Type B pancreatic cell (in vitro differentiated cells): ENCODE measurements around the gene MORC3. TPM values are rescaled to one million over a fixed set of nuclear protein-coding genes. Genes with fewer than 3 reads are reported as not detected.

Source experiments
- DNase-seq: peaks from one replicate; pipeline ENCODE4 v3.0.0; 2021; ENCODE audit warnings: mixed read lengths; ENCODE audit not compliant: unreplicated experiment; ENCODE audit errors: extremely low spot score
- H3K27ac Mint-ChIP-seq: 2 replicates; pipeline ENCODE4 v1.8.0; 2021; ENCODE audit warnings: mild to moderate bottlenecking, mixed read lengths
- H3K27me3 Mint-ChIP-seq: 2 replicates; pipeline ENCODE4 v1.8.0; 2021; ENCODE audit warnings: mixed read lengths
- H3K36me3 Mint-ChIP-seq: 2 replicates; pipeline ENCODE4 v1.8.0; 2021; ENCODE audit warnings: mixed read lengths
- H3K4me1 Mint-ChIP-seq: one replicate; pipeline ENCODE4 v1.8.0; 2021; ENCODE audit warnings: mixed read lengths; ENCODE audit not compliant: unreplicated experiment
- H3K4me3 Mint-ChIP-seq: 2 replicates; pipeline ENCODE4 v1.8.0; 2021; ENCODE audit warnings: mild to moderate bottlenecking, mixed read lengths
- H3K9me3 Mint-ChIP-seq: 2 replicates; pipeline ENCODE4 v1.8.0; 2021; ENCODE audit warnings: mixed read lengths
- CTCF ChIP-seq: fragments of 200-600 bp; sonication (generic); conservative IDR thresholded peaks from 2 replicates; pipeline ENCODE4 v1.5.0; 2021; ENCODE audit warnings: antibody characterized with exemption, mild to moderate bottlenecking
- total RNA-seq: library from RNA; stranded (reverse); gene quantifications from 2 replicates; pipeline ENCODE4 v1.2.1, GENCODE V29; 2021; ENCODE audit warnings: low replicate concordance

MORC3 gene
- total RNA-seq, 1 donor from 2014 or later, result 26.9 TPM

- TF ChIP-seq CTCF, result no peak
- no peak overlapping the region for H3K27ac Mint-ChIP-seq
- no peaks in the 10 kb centered on the region for H3K27me3 Mint-ChIP-seq
- DNase-seq, result no peak
- peaks cover 30% of the 10 kb centered on the region for H3K36me3 Mint-ChIP-seq
- no peak overlapping the region for H3K4me3 Mint-ChIP-seq
- no peaks in the 10 kb centered on the region for H3K4me1 Mint-ChIP-seq
- no peaks in the 10 kb centered on the region for H3K9me3 Mint-ChIP-seq
Measured at GRCh38 chr21:36408568-36408967, 88.6 kb downstream of the MORC3 start.

- no peaks in the 10 kb centered on the region for H3K27me3 Mint-ChIP-seq
- no peak overlapping the region for H3K4me3 Mint-ChIP-seq
- no peak for DNase-seq
- no peaks in the 10 kb centered on the region for H3K9me3 Mint-ChIP-seq
- peaks cover 32% of the 10 kb centered on the region for H3K36me3 Mint-ChIP-seq
- H3K4me1 Mint-ChIP-seq, result no peaks in the 10 kb centered on the region
- no peak for TF ChIP-seq CTCF
- no peak overlapping the region for H3K27ac Mint-ChIP-seq
Measured at GRCh38 chr21:36411301-36411700, 91.3 kb downstream of the MORC3 start.

- DNase-seq, result no peak
- Mint-ChIP-seq H3K4me1 (no peaks in the 10 kb centered on the region), H3K27me3 (no peaks in the 10 kb centered on the region), H3K36me3 (peaks cover 23% of the 10 kb centered on the region), H3K9me3 (no peaks in the 10 kb centered on the region), H3K4me3 (no peak overlapping the region), H3K27ac (no peak overlapping the region)
- no peak for TF ChIP-seq CTCF
Measured at GRCh38 chr21:36412916-36413315, 92.9 kb downstream of the MORC3 start.

GRCh38 chr21:36415375-36415774, 95.4 kb downstream of the MORC3 start:
- Mint-ChIP-seq H3K4me1 (peaks cover 7% of the 10 kb centered on the region), H3K4me3 (no peak overlapping the region), H3K27ac (no peak overlapping the region), H3K36me3 (peaks cover 13% of the 10 kb centered on the region), H3K9me3 (no peaks in the 10 kb centered on the region), H3K27me3 (no peaks in the 10 kb centered on the region)
- no peak for TF ChIP-seq CTCF
- DNase-seq, result no peak

- TF ChIP-seq CTCF, result no peak
- Mint-ChIP-seq H3K27ac (no peak overlapping the region), H3K4me1 (peaks cover 8% of the 10 kb centered on the region), H3K36me3 (peaks cover 4% of the 10 kb centered on the region), H3K27me3 (no peaks in the 10 kb centered on the region), H3K9me3 (no peaks in the 10 kb centered on the region), H3K4me3 (no peak overlapping the region)
- DNase-seq, result no peak
Measured at GRCh38 chr21:36419241-36419640, 99.2 kb downstream of the MORC3 start.

GRCh38 chr21:36419996-36420395, 100.0 kb downstream of the MORC3 start:
- peak; percentile 81 for DNase-seq
- no peaks in the 10 kb centered on the region for H3K27me3 Mint-ChIP-seq
- no peak overlapping the region for H3K4me3 Mint-ChIP-seq
- peak; percentile 89 for TF ChIP-seq CTCF
- H3K9me3 Mint-ChIP-seq, result no peaks in the 10 kb centered on the region
- peaks cover 1% of the 10 kb centered on the region for H3K36me3 Mint-ChIP-seq
- peaks cover 8% of the 10 kb centered on the region for H3K4me1 Mint-ChIP-seq
- H3K27ac Mint-ChIP-seq, result no peak overlapping the region
